Osteoblast (primary cell): ENCODE data around the gene CERKL. TPM values are rescaled to one million over a fixed set of nuclear protein-coding genes. Genes with fewer than 3 reads are reported as not detected.

Experiments used
- DNase-seq: peaks from one replicate; pipeline ENCODE4 v3.0.0; 2011; ENCODE audit warnings: low spot score, mixed read lengths; ENCODE audit not compliant: insufficient read length; ENCODE audit errors: missing footprints
- H2AFZ ChIP-seq: 2 replicates; pipeline ENCODE4 v1.6.0; 2011; ENCODE audit warnings: mild to moderate bottlenecking, low read length
- H3K27ac ChIP-seq: 2 replicates; pipeline ENCODE4 v1.5.1; 2011; ENCODE audit warnings: mild to moderate bottlenecking, low read depth, low read length, moderate library complexity
- H3K27me3 ChIP-seq: 2 replicates; pipeline ENCODE4 v1.6.0; 2012; ENCODE audit warnings: mild to moderate bottlenecking, control low read depth, inconsistent platforms, low read length, moderate library complexity; ENCODE audit not compliant: insufficient read depth
- H3K36me3 ChIP-seq: 2 replicates; pipeline ENCODE4 v1.5.1; 2011; ENCODE audit warnings: mild to moderate bottlenecking, low read length, control low read depth, moderate library complexity; ENCODE audit not compliant: insufficient read depth
- H3K4me1 ChIP-seq: 2 replicates; pipeline ENCODE4 v1.5.1; 2011; ENCODE audit warnings: mild to moderate bottlenecking, low read length, control low read depth, moderate library complexity; ENCODE audit not compliant: insufficient read depth
- H3K4me2 ChIP-seq: 2 replicates; pipeline ENCODE4 v1.6.0; 2011; ENCODE audit warnings: mild to moderate bottlenecking, low read length; ENCODE audit not compliant: insufficient read depth
- H3K4me3 ChIP-seq: fragments of 200-600 bp; sonication (generic); 3 replicates; pipeline ENCODE4 v1.5.1; 2012; ENCODE audit warnings: mild to moderate bottlenecking, low read length, inconsistent platforms; ENCODE audit not compliant: insufficient read depth
- H3K79me2 ChIP-seq: 2 replicates; pipeline ENCODE4 v1.6.0; 2012; ENCODE audit warnings: mild to moderate bottlenecking, low read length, control low read depth, inconsistent platforms; ENCODE audit not compliant: insufficient read depth
- H3K9me3 ChIP-seq: 2 replicates; pipeline ENCODE4 v1.5.1; 2011; ENCODE audit warnings: low read depth, low read length, control low read depth
- H4K20me1 ChIP-seq: 2 replicates; pipeline ENCODE4 v1.6.0; 2012; ENCODE audit warnings: mild to moderate bottlenecking, low read length, control low read depth; ENCODE audit not compliant: insufficient read depth
- CTCF ChIP-seq: IDR thresholded peaks from 2 replicates; pipeline ENCODE4 v1.5.1; 2011; ENCODE audit warnings: mild to moderate bottlenecking, low read depth, low read length, moderate library complexity; ENCODE audit errors: extremely low read depth
- total RNA-seq: library from RNA; depleted of rRNA; stranded (reverse); fragments of >200 nt; gene quantifications from 2 replicates; pipeline ENCODE4 v1.2.3, GENCODE V29; 2012

Gene CERKL
- total RNA-seq, 1 donor = not detected

GRCh38 chr2:181685150-181685688 lies 28.3 kb upstream of the CERKL start:
- Histone ChIP-seq H3K27me3 (peaks cover 66% of the 10 kb centered on the region), H3K4me1 (no peaks in the 10 kb centered on the region), H3K36me3 (no peaks in the 10 kb centered on the region), H3K27ac (no peak overlapping the region), H2AFZ (no peak overlapping the region), H3K4me2 (no peak overlapping the region), H3K9me3 (no peaks in the 10 kb centered on the region), H3K4me3 (no peak overlapping the region), H3K79me2 (no peaks in the 10 kb centered on the region), H4K20me1 (no peaks in the 10 kb centered on the region)
- peak; percentile 37 for DNase-seq
- no peak for TF ChIP-seq CTCF

GRCh38 chr2:181684454-181685149 lies 27.7 kb upstream of the CERKL start:
- H2AFZ ChIP-seq = no peak overlapping the region
- no peaks in the 10 kb centered on the region for H3K79me2 ChIP-seq
- H3K9me3 ChIP-seq = no peaks in the 10 kb centered on the region
- no peak overlapping the region for H3K27ac ChIP-seq
- no peak overlapping the region for H3K4me3 ChIP-seq
- no peaks in the 10 kb centered on the region for H4K20me1 ChIP-seq
- no peak for TF ChIP-seq CTCF
- H3K4me2 ChIP-seq = no peak overlapping the region
- H3K4me1 ChIP-seq = no peaks in the 10 kb centered on the region
- peak; percentile 19 for DNase-seq
- H3K36me3 ChIP-seq = no peaks in the 10 kb centered on the region
- H3K27me3 ChIP-seq = peaks cover 72% of the 10 kb centered on the region

GRCh38 chr2:181683518-181684453 lies 26.9 kb upstream of the CERKL start:
- peak; percentile 68 for DNase-seq
- Histone ChIP-seq H2AFZ (no peak overlapping the region), H4K20me1 (no peaks in the 10 kb centered on the region), H3K27me3 (peaks cover 81% of the 10 kb centered on the region), H3K79me2 (no peaks in the 10 kb centered on the region), H3K4me1 (no peaks in the 10 kb centered on the region), H3K36me3 (no peaks in the 10 kb centered on the region), H3K9me3 (no peaks in the 10 kb centered on the region), H3K4me2 (no peak overlapping the region), H3K4me3 (no peak overlapping the region), H3K27ac (no peak overlapping the region)
- TF ChIP-seq CTCF = no peak
